ENCODE measurements around the gene TJP1. TPM values are rescaled to one million over a fixed set of nuclear protein-coding genes. Genes with fewer than 3 reads are reported as not detected.
A peak's percentile ranks its signal among the peaks of the same experiment; 100 is the strongest.

The TJP1 gene
- total RNA-seq, 4 donors from 2014 or later = 72.4 to 191 (median 136) TPM

- Histone ChIP-seq H3K4me1 (no peaks in the 10 kb centered on the region), H3K4me3 (no peak overlapping the region), H3K27ac (no peak overlapping the region), H3K9me3 (no peaks in the 10 kb centered on the region), H3K27me3 (no peaks in the 10 kb centered on the region), H3K36me3 (no peaks in the 10 kb centered on the region)
- intact Hi-C loops (cut with DNase I; ENCODE audit: low total_unique reads) = no loop called here
- TF ChIP-seq CTCF (IDR thresholded peaks at IDR 0.05) (no peak), POLR2A (IDR thresholded peaks at IDR 0.05) (no peak)
- DNase-seq = no peak
These were observed 9.3 kb downstream of the TJP1 start for GRCh38 chr15:29813009-29813408.

- intact Hi-C loops (cut with DNase I; ENCODE audit: low total_unique reads) = no loop called here
- no peaks in the 10 kb centered on the region for H3K4me1 ChIP-seq
- no peak overlapping the region for H3K4me3 ChIP-seq
- no peaks in the 10 kb centered on the region for H3K9me3 ChIP-seq
- TF ChIP-seq CTCF (IDR thresholded peaks at IDR 0.05) (no peak), POLR2A (IDR thresholded peaks at IDR 0.05) (no peak)
- H3K36me3 ChIP-seq = no peaks in the 10 kb centered on the region
- H3K27me3 ChIP-seq = no peaks in the 10 kb centered on the region
- H3K27ac ChIP-seq = no peak overlapping the region
- no peak for DNase-seq
These were observed 9.9 kb downstream of the TJP1 start for GRCh38 chr15:29812384-29812694.

- no peak overlapping the region for H3K27ac ChIP-seq
- TF ChIP-seq POLR2A (IDR thresholded peaks at IDR 0.05) (no peak), CTCF (IDR thresholded peaks at IDR 0.05) (no peak)
- no peaks in the 10 kb centered on the region for H3K27me3 ChIP-seq
- intact Hi-C loops (cut with DNase I; ENCODE audit: low total_unique reads) = no loop called here
- H3K9me3 ChIP-seq = no peaks in the 10 kb centered on the region
- DNase-seq = no peak
- H3K36me3 ChIP-seq = no peaks in the 10 kb centered on the region
- H3K4me3 ChIP-seq = no peak overlapping the region
- H3K4me1 ChIP-seq = no peaks in the 10 kb centered on the region
These were observed 10.4 kb downstream of the TJP1 start for GRCh38 chr15:29811691-29812383.

- Histone ChIP-seq H3K27ac (no peak overlapping the region), H3K4me1 (peaks cover 0 to 6% of the 10 kb centered on the region in 2 donors), H3K27me3 (no peaks in the 10 kb centered on the region), H3K9me3 (no peaks in the 10 kb centered on the region), H3K4me3 (no peak overlapping the region), H3K36me3 (no peaks in the 10 kb centered on the region)
- intact Hi-C loops (cut with DNase I; ENCODE audit: low total_unique reads) = no loop called here
- no peak for DNase-seq
- no peak for TF ChIP-seq CTCF (IDR thresholded peaks at IDR 0.05)
- TF ChIP-seq POLR2A (IDR thresholded peaks at IDR 0.05) = no peak
These were observed 16.6 kb downstream of the TJP1 start for GRCh38 chr15:29805708-29806104.

GRCh38 chr15:29805043-29805707 is 17.1 kb downstream of the TJP1 start:
- no peaks in the 10 kb centered on the region for H3K36me3 ChIP-seq
- H3K27me3 ChIP-seq = no peaks in the 10 kb centered on the region
- H3K27ac ChIP-seq = peak overlapping the region in 1 of 2 donors; percentile 40
- no peaks in the 10 kb centered on the region for H3K9me3 ChIP-seq
- no peak for TF ChIP-seq CTCF (IDR thresholded peaks at IDR 0.05)
- no peak for TF ChIP-seq POLR2A (IDR thresholded peaks at IDR 0.05)
- peaks cover 0 to 6% of the 10 kb centered on the region in 2 donors for H3K4me1 ChIP-seq
- intact Hi-C loops (cut with DNase I; ENCODE audit: low total_unique reads) = no loop called here
- H3K4me3 ChIP-seq = no peak overlapping the region
- peak in 1 of 2 donors; percentile 46 for DNase-seq
